ENCODE results near the gene KIF26B. TPM values are rescaled to one million over a fixed set of nuclear protein-coding genes. Genes with fewer than 3 reads are reported as not detected.

The KIF26B gene
- total RNA-seq, 6 experiments from 2014 or later, result 0.31 to 0.55 (median 0.35) TPM

DNA sequence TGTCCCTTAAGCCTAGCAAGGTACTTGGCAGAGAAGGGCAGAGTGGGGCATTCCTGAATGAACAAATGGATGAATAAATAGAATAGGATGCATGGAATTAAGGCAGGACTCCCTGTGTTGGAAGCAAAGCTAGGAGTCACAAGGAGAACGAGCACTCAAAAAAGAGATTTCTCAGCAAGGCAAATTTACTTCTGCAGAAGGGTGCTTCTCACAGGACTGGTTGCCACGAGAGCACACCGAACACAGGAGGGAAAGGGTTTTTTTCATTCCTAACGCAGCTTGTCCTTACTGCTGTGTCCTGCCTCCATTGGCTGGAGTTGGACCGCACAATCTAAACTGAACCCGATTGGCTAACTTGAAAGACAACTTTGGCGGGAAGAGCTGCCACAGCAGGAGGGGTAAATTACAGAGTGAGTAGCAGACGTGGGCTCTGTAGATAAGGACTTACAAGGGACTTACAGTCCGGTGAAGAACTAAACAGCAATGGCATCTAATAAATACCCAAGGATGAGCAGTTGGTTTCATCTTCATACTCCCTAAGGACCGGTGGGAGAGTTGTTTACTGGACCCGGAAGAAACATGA, 52.4 kb downstream of the KIF26B start:
- no peak overlapping the region for H3K27ac ChIP-seq
- no peaks in the 10 kb centered on the region for H3K36me3 ChIP-seq
- peaks cover 0 to 6% (median 0%) of the 10 kb centered on the region in 4 donors for H3K9me3 ChIP-seq
- H3K4me1 ChIP-seq, result no peaks in the 10 kb centered on the region
- no peaks in the 10 kb centered on the region for H3K27me3 ChIP-seq
- 89% methylated on average over 7 of the region's 11 CpGs for WGBS (ENCODE audit: insufficient coverage, low coverage, low lambda C conversion rate, missing lambda C conversion rate)
- H3K4me3 ChIP-seq, result no peak overlapping the region
- TF ChIP-seq, protein P1, sequence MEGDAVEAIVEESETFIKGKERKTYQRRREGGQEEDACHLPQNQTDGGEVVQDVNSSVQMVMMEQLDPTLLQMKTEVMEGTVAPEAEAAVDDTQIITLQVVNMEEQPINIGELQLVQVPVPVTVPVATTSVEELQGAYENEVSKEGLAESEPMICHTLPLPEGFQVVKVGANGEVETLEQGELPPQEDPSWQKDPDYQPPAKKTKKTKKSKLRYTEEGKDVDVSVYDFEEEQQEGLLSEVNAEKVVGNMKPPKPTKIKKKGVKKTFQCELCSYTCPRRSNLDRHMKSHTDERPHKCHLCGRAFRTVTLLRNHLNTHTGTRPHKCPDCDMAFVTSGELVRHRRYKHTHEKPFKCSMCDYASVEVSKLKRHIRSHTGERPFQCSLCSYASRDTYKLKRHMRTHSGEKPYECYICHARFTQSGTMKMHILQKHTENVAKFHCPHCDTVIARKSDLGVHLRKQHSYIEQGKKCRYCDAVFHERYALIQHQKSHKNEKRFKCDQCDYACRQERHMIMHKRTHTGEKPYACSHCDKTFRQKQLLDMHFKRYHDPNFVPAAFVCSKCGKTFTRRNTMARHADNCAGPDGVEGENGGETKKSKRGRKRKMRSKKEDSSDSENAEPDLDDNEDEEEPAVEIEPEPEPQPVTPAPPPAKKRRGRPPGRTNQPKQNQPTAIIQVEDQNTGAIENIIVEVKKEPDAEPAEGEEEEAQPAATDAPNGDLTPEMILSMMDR (IDR thresholded peaks at IDR 0.05), result no peak
- no peak for TF ChIP-seq POLR2A (IDR thresholded peaks at IDR 0.05)
- ATAC-seq (no peak), DNase-seq (no peak)
- intact Hi-C loops (cut with DNase I), result no loop called here

DNA sequence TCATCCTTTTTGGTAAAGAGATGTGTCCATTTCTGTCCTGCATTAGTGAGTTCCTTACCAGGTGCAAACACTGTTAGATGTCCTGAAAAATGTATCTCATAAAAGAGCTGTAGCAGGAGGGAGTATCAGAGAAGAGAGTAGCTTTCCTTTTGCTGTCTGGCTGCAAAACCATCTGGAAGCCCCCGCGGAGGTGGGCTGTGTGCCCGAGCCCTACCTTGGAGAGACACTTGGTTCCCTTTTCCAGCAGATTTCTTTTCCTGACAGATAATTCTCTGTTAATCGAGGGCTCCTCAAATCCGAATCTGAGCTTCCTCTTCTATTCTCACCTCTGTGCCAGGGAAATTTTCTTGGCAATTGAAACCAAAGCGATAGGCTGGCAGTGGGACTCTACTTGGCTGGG, 53.0 kb downstream of the KIF26B start:
- DNase-seq, result no peak
- peaks cover 0 to 6% (median 0%) of the 10 kb centered on the region in 4 donors for H3K9me3 ChIP-seq
- no peak for ATAC-seq
- 88% methylated on average over 4 of the region's 6 CpGs for WGBS (ENCODE audit: insufficient coverage, low coverage, low lambda C conversion rate, missing lambda C conversion rate)
- no peaks in the 10 kb centered on the region for H3K27me3 ChIP-seq
- H3K27ac ChIP-seq, result no peak overlapping the region
- H3K4me3 ChIP-seq, result no peak overlapping the region
- TF ChIP-seq, protein P1 (IDR thresholded peaks at IDR 0.05), result no peak
- no peak for TF ChIP-seq POLR2A (IDR thresholded peaks at IDR 0.05)
- intact Hi-C loops (cut with DNase I), result no loop called here
- no peaks in the 10 kb centered on the region for H3K36me3 ChIP-seq
- H3K4me1 ChIP-seq, result no peaks in the 10 kb centered on the region

DNA sequence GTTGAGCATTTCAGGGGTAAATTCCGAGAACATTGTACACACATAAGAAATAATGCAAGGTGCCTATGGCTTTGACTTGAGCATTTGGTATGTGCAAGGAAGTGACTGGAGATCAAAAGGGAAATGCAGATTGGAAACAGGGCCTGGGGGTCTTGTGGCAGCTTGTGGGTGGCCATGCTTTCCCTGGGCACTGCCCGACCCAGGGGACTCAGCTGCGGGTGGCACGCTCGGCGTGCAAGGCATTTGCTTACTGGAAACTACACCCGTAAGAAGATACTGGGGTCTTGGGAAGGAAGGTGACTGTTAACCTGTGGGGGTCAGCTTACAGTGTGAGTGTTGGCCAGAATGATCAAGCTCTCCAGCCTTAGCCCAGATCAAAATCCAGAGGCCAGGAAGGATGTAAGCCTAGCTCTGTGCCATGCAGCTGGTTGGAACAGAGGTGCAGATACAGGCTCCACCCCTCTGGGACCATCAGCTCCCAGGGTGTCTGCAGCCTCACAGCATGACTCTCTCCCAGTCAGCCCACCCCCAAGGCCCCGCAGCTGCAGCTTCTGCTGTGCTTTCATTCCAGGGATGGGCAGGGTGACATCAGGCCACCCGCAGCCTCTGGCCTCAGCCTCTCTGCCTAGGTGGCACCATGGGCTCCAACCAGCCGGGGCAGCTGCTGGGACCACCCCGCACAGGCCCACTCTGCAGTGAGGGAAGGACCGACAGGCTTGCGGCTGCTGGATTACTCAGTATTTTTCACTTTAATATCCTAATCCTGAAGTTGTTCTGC, 55.1 kb downstream of the KIF26B start:
- Histone ChIP-seq H3K27ac (no peak overlapping the region), H3K4me3 (no peak overlapping the region), H3K4me1 (no peaks in the 10 kb centered on the region), H3K9me3 (peaks cover 0 to 6% (median 0%) of the 10 kb centered on the region in 4 donors), H3K27me3 (no peaks in the 10 kb centered on the region), H3K36me3 (no peaks in the 10 kb centered on the region)
- ATAC-seq (peak in 1 of 4 donors; percentile 26), DNase-seq (no peak)
- intact Hi-C loops (cut with DNase I), result no loop called here
- WGBS (ENCODE audit: insufficient coverage, low coverage, low lambda C conversion rate, missing lambda C conversion rate), result 93% methylated on average over 4 of the region's 13 CpGs
- TF ChIP-seq, protein P1 (IDR thresholded peaks at IDR 0.05), result no peak
- no peak for TF ChIP-seq POLR2A (IDR thresholded peaks at IDR 0.05)

DNA sequence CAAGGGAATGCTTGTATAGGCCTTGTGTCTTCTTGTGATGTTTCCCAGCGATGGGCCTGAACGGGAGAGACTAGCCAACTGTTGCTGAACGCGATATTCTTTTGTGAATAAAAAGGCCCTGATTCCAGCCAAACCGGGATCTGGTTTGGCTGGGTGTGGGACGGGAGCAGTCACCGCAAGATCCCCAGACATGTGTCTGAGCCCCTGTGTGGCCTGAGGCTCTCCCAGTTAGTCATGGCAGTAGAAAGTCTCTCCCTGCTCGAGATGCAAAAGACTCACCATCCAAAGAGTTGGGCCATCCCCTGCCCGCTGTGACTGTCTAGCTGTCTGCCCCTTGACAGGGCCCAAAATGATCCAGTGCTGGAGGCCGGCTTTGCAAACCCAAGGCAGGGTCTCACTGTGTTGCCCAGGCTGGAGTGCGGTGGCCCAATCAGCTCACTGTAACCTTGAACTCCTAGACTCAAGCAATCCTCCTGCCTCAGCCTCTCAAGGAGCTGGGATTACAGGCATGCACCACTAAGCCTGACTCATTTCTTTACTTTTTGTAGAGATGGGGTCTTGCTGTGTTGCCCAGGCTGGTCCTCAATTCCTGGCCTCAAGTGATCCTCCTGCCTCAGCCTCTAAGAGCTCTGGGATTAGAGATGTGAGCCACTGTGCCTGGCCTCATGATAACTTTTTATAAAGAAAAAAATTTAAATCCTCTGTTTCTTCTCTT, 56.4 kb downstream of the KIF26B start:
- Histone ChIP-seq H3K27ac (no peak overlapping the region), H3K36me3 (no peaks in the 10 kb centered on the region), H3K27me3 (no peaks in the 10 kb centered on the region), H3K9me3 (peaks cover 0 to 6% (median 0%) of the 10 kb centered on the region in 4 donors), H3K4me1 (no peaks in the 10 kb centered on the region), H3K4me3 (no peak overlapping the region)
- WGBS (ENCODE audit: insufficient coverage, low coverage, low lambda C conversion rate, missing lambda C conversion rate), result 97% methylated on average over 4 of the region's 11 CpGs
- ATAC-seq (no peak), DNase-seq (no peak)
- intact Hi-C loops (cut with DNase I), result no loop called here
- TF ChIP-seq, protein P1 (IDR thresholded peaks at IDR 0.05), result no peak
- TF ChIP-seq POLR2A (IDR thresholded peaks at IDR 0.05), result no peak
